ENCODE measurements around the gene PNPLA7.

GRCh38 chr9:137470785-137471184 lies 79.4 kb downstream of the PNPLA7 start:
- TF ChIP-seq CTCF (IDR thresholded peaks at IDR 0.05), result no peak
- no peak for TF ChIP-seq POLR2A (IDR thresholded peaks at IDR 0.05)
